ENCODE measurements around the gene TSSK6. TPM values are rescaled to one million over a fixed set of nuclear protein-coding genes. Genes with fewer than 3 reads are reported as not detected.
A peak's percentile ranks its signal among the peaks of the same experiment; 100 is the strongest.

The TSSK6 gene
- total RNA-seq: 1 to 10 TPM in 1 of 4 donors, under 1 TPM in 3; 0.57 to 1.7 (median 0.89) TPM

GRCh38 chr19:19514881-19515641 is at the start of gene TSSK6:
TSSK6 (minus strand) TSS chr19:19515548; CDS start chr19:19515427, 121 bp downstream.
- Histone ChIP-seq H3K4me1 (peaks cover 18 to 62% (median 28%) of the 10 kb centered on the region in 3 donors), H3K27ac (peak within 1 kb of the TSS; percentile 88 to 93 (median 90)), H3K27me3 (no peaks in the 10 kb centered on the region), H3K36me3 (peaks cover 0 to 11% (median 11%) of the 10 kb centered on the region in 3 donors), H3K9me3 (no peaks in the 10 kb centered on the region), H3K4me3 (peak within 1 kb of the TSS; percentile 67 to 88 (median 82))
- intact Hi-C loops (cut with DNase I): no loop called here
- WGBS, 2 donors: 85 to 86% methylated on average over 35 to 47 of the region's 74 CpGs
- no peak for DNase-seq
- TF ChIP-seq CTCF (IDR thresholded peaks at IDR 0.05) (no peak), POLR2A (IDR thresholded peaks at IDR 0.05) (no peak)

- Histone ChIP-seq H3K27ac (no peak overlapping the region), H3K9me3 (no peaks in the 10 kb centered on the region), H3K4me1 (no peaks in the 10 kb centered on the region), H3K4me3 (no peak overlapping the region), H3K27me3 (no peaks in the 10 kb centered on the region), H3K36me3 (no peaks in the 10 kb centered on the region)
- DNase-seq: no peak
- TF ChIP-seq CTCF (IDR thresholded peaks at IDR 0.05) (no peak), POLR2A (IDR thresholded peaks at IDR 0.05) (no peak)
- WGBS, 2 donors: 91 to 95% methylated on average over 4 to 8 of the region's 17 CpGs
- intact Hi-C loops (cut with DNase I): no loop called here
Observed at GRCh38 chr19:19563348-19563848, 48.0 kb upstream of the TSSK6 start.

GRCh38 chr19:19562665-19563347 is 47.5 kb upstream of the TSSK6 start:
- H3K27ac ChIP-seq: no peak overlapping the region
- H3K9me3 ChIP-seq: no peaks in the 10 kb centered on the region
- H3K27me3 ChIP-seq: no peaks in the 10 kb centered on the region
- H3K4me3 ChIP-seq: no peak overlapping the region
- peak in 1 of 6 experiments; percentile 22 for TF ChIP-seq CTCF (IDR thresholded peaks at IDR 0.05)
- no peak for TF ChIP-seq POLR2A (IDR thresholded peaks at IDR 0.05)
- no peak for DNase-seq
- WGBS, 2 donors: 77 to 90% methylated on average over 2 to 8 of the region's 17 CpGs
- H3K36me3 ChIP-seq: no peaks in the 10 kb centered on the region
- intact Hi-C loops (cut with DNase I): no loop called here
- H3K4me1 ChIP-seq: no peaks in the 10 kb centered on the region

- Histone ChIP-seq H3K4me3 (no peak overlapping the region), H3K36me3 (no peaks in the 10 kb centered on the region), H3K9me3 (no peaks in the 10 kb centered on the region), H3K4me1 (no peaks in the 10 kb centered on the region), H3K27me3 (no peaks in the 10 kb centered on the region), H3K27ac (no peak overlapping the region)
- intact Hi-C loops (cut with DNase I): no loop called here
- WGBS, 2 donors: 77 to 87% methylated on average over 9 to 13 of the region's 26 CpGs
- no peak for TF ChIP-seq POLR2A (IDR thresholded peaks at IDR 0.05)
- no peak for TF ChIP-seq CTCF (IDR thresholded peaks at IDR 0.05)
- DNase-seq: no peak
Observed at GRCh38 chr19:19561946-19562664, 46.8 kb upstream of the TSSK6 start.
